Measurements from ENCODE around the gene CYRIA.

Gene CYRIA

GRCh38 chr2:16649353-16650286 lies 16.0 kb downstream of the CYRIA start:
- DNase-seq = no peak

- no peak for DNase-seq
These were observed 17.5 kb downstream of the CYRIA start for GRCh38 chr2:16647992-16648617.

- no peak for DNase-seq
These were observed 19.7 kb downstream of the CYRIA start for GRCh38 chr2:16645775-16646559.

GRCh38 chr2:16645088-16645487 lies 20.5 kb downstream of the CYRIA start:
- no peak for DNase-seq

GRCh38 chr2:16644221-16644925 lies 21.3 kb downstream of the CYRIA start:
- DNase-seq = no peak

- DNase-seq = no peak
These were observed 22.5 kb downstream of the CYRIA start for GRCh38 chr2:16643099-16643498.

- DNase-seq = no peak
These were observed 23.5 kb downstream of the CYRIA start for GRCh38 chr2:16642088-16642487.

GRCh38 chr2:16641509-16641908 lies 24.1 kb downstream of the CYRIA start:
- no peak for DNase-seq

GRCh38 chr2:16640867-16641266 lies 24.8 kb downstream of the CYRIA start:
- DNase-seq = no peak

- DNase-seq = no peak
These were observed 25.5 kb downstream of the CYRIA start for GRCh38 chr2:16640001-16640700.

GRCh38 chr2:16639431-16639830 lies 26.2 kb downstream of the CYRIA start:
- no peak for DNase-seq

GRCh38 chr2:16638946-16639345 lies 26.7 kb downstream of the CYRIA start:
- DNase-seq = no peak

- DNase-seq = no peak
These were observed 28.3 kb downstream of the CYRIA start for GRCh38 chr2:16637304-16637703.

- no peak for DNase-seq
These were observed 29.6 kb downstream of the CYRIA start for GRCh38 chr2:16635791-16636699.

- DNase-seq = no peak
These were observed 31.8 kb downstream of the CYRIA start for GRCh38 chr2:16633621-16634430.

GRCh38 chr2:16632598-16632997 lies 33.0 kb downstream of the CYRIA start:
- no peak for DNase-seq

GRCh38 chr2:16630463-16630862 lies 35.2 kb downstream of the CYRIA start:
- no peak for DNase-seq

- DNase-seq = no peak
These were observed 35.9 kb downstream of the CYRIA start for GRCh38 chr2:16629770-16630169.

- no peak for DNase-seq
These were observed 36.6 kb downstream of the CYRIA start for GRCh38 chr2:16629044-16629443.

GRCh38 chr2:16628314-16628713 lies 37.3 kb downstream of the CYRIA start:
- DNase-seq = no peak
